ENCODE data around the gene TMEM50B.

DNA sequence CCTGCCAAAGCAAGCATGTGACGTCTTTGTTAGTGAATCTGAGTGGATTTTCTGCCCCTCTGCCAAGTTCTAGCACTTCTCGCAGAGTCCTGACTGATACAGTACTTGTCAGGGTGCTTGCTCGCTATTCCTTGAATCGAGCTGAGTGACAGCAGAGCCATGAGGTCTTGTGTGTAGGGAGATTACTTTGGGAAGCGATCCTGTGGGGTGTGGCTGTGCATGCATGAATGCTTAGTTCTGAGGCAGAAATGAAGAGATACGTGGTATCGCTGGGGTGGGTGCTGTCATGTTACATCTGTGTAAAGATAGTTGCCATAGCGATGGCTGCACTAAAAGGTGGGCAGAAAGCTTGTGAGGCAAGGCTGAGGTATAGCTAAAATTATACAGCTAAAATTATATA lies 31.1 kb upstream of the TMEM50B start:
- TF ChIP-seq, protein P1, sequence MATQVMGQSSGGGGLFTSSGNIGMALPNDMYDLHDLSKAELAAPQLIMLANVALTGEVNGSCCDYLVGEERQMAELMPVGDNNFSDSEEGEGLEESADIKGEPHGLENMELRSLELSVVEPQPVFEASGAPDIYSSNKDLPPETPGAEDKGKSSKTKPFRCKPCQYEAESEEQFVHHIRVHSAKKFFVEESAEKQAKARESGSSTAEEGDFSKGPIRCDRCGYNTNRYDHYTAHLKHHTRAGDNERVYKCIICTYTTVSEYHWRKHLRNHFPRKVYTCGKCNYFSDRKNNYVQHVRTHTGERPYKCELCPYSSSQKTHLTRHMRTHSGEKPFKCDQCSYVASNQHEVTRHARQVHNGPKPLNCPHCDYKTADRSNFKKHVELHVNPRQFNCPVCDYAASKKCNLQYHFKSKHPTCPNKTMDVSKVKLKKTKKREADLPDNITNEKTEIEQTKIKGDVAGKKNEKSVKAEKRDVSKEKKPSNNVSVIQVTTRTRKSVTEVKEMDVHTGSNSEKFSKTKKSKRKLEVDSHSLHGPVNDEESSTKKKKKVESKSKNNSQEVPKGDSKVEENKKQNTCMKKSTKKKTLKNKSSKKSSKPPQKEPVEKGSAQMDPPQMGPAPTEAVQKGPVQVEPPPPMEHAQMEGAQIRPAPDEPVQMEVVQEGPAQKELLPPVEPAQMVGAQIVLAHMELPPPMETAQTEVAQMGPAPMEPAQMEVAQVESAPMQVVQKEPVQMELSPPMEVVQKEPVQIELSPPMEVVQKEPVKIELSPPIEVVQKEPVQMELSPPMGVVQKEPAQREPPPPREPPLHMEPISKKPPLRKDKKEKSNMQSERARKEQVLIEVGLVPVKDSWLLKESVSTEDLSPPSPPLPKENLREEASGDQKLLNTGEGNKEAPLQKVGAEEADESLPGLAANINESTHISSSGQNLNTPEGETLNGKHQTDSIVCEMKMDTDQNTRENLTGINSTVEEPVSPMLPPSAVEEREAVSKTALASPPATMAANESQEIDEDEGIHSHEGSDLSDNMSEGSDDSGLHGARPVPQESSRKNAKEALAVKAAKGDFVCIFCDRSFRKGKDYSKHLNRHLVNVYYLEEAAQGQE (IDR thresholded peaks at IDR 0.05; ENCODE audit: insufficient replicate concordance, low read depth) = no peak
- TF ChIP-seq, protein P2, sequence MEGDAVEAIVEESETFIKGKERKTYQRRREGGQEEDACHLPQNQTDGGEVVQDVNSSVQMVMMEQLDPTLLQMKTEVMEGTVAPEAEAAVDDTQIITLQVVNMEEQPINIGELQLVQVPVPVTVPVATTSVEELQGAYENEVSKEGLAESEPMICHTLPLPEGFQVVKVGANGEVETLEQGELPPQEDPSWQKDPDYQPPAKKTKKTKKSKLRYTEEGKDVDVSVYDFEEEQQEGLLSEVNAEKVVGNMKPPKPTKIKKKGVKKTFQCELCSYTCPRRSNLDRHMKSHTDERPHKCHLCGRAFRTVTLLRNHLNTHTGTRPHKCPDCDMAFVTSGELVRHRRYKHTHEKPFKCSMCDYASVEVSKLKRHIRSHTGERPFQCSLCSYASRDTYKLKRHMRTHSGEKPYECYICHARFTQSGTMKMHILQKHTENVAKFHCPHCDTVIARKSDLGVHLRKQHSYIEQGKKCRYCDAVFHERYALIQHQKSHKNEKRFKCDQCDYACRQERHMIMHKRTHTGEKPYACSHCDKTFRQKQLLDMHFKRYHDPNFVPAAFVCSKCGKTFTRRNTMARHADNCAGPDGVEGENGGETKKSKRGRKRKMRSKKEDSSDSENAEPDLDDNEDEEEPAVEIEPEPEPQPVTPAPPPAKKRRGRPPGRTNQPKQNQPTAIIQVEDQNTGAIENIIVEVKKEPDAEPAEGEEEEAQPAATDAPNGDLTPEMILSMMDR (IDR thresholded peaks at IDR 0.05; ENCODE audit: insufficient read depth, low read length) = no peak
- TF ChIP-seq POLR2AphosphoS5 (IDR thresholded peaks at IDR 0.05; ENCODE audit: low read depth) (no peak), SPI1 (IDR thresholded peaks at IDR 0.05; ENCODE audit: borderline replicate concordance, low read depth) (no peak), GABPA (IDR thresholded peaks at IDR 0.05; ENCODE audit: low read depth) (no peak)
